GM18870 (cell line): Measurements from ENCODE around the gene EEF1AKMT3.

ENCODE experiments used
- ATAC-seq: cut with Tn5 transposase; IDR thresholded peaks from one replicate; pipeline ENCODE4 v1.9.1; 2021; ENCODE audit warnings: moderate library complexity; ENCODE audit not compliant: unreplicated experiment

EEF1AKMT3 gene

DNA sequence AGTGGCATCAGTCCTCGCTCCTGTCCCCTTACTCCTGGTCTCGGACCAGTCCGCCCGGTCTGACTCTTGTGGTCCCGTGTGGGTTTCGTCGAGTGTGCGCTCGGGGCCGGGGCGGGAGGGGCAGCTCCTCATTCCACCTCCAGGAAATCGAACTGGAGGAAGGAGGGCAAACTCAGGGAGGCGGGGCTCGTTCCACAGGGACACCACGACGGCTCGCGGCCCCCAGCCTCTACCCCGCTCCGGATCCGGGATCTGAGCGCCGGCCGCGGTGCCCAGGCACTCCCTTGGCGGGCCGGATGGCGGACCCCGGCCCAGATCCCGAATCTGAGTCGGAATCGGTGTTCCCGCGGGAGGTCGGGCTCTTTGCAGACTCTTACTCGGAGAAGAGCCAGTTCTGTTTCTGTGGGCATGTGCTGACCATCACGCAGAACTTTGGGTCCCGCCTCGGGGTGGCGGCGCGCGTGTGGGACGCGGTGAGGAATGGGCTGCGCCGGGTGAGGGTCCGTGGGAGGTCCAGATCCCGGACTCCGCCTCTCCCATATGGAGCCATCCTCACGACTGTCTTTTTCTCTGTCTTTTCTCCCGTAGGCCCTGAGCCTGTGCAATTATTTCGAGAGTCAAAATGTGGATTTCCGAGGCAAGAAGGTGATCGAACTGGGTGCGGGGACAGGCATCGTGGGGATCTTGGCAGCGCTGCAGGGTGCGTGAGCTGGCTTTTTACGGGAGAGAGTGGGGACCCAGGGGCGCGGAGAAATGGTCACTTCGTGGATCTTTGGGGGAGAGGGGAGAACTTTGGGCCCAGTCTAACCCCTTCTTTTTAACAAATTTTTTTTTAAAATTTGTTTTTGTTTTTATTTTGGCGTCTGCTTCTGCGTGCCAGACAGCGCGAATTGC is at the start of gene EEF1AKMT3:
TSS of gene EEF1AKMT3 (plus strand) at position 186 of the 894 bp plus-strand sequence. CDS start at position 297, 111 bp downstream.
- ATAC-seq: no peak

DNA sequence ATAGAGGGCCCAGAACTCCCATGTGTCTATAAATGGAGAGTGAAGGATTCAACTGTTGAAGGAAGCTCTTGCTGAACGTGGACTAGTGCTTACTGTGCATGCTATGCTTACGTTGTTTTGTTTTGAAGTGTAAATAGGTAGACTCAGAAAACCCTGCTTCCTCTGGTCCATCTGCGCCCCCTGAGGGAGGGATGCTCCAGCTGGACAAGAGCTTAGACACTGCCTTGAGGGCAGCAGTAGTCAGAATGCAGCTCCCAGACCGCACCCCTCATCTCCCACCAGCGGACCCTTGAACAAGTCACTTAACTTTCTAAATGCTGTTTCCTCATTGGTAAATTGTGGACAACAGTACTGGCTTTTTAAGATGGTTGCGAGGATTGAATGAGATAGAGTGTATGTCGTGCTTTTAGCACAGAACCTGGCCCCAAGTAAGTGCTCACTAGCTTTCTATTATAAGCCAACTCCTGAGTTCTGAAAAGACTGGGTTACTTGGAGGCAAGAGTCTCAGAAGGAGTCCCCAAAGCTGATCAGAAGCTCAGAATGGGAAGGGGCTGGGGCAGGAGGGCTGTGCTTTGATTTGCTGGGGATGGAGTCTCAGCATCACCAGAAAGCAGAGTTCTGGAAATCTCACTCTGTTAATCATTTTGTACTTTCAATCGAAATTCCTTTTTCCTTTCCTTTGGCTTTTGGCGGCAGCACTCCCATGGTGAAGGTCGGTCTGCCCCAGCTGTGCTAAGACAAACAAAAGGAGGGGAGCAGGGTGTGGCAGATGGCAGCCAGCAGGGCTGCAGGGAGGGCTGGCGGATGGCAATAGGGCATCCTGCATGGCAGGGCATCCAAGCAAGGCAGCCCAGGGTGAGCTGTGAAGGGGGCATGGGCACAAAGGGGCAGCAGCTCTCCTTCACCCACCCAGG is 49.4 kb upstream of the EEF1AKMT3 start:
- ATAC-seq: no peak

DNA sequence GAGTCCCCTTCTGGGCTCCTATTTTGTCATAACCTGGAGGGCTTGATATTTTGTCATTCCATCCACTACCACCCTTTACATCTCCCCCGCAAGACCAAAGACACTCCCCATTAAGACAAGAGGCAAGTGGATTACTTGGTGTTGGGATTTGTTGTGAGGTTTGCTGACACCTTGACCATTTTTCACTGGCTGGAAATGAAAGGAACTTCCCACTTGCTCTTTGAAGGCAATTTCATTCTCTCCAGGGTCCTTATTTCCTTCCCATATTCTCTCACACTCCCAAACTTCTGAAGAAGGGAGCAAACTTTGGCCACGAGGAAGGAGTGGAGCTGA is 48.8 kb upstream of the EEF1AKMT3 start:
- no peak for ATAC-seq

DNA sequence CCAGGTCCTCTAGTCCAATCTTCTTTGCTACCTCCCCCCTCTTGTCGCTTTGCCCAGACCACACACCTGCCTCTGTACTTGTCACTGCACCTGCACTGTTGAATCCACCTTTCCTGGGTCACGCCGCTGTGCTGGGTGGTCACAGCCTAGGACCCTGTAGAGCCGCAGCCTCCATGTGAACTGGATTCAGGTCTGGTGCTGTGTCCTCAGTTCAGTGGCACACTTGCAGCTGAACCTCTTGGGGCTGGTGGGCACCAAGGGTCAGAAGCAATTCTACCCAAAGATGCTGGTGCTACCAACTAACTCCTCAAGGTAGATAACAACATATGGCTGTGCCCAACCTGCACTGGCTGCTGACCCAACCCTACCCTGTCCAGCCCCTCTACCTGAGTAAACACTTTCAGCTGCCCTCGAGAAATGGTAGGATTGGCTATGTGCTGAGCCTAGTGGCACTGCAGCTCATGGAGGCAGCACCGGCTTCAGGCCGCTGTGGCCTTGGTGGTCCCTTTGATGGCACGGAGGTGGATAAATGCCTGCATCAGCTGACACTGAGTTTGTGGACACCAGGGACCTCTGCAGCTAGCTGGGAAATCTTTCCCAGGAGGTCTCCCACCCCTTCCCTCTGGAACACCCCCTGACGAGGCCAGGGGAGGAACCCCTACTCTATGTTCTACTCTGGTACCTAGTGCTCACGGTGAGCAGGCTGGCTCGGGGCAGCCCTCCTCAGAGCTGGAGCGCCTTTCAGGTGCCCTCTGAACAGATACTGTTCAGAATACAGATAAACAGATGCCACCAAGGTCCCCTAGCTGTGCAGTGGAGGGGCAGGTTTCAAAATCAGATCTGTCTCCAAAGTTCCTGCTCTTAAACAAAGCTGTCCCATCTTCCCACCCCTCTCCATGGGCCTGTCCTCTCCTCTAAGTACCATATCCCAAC is 48.1 kb upstream of the EEF1AKMT3 start:
- ATAC-seq: no peak

DNA sequence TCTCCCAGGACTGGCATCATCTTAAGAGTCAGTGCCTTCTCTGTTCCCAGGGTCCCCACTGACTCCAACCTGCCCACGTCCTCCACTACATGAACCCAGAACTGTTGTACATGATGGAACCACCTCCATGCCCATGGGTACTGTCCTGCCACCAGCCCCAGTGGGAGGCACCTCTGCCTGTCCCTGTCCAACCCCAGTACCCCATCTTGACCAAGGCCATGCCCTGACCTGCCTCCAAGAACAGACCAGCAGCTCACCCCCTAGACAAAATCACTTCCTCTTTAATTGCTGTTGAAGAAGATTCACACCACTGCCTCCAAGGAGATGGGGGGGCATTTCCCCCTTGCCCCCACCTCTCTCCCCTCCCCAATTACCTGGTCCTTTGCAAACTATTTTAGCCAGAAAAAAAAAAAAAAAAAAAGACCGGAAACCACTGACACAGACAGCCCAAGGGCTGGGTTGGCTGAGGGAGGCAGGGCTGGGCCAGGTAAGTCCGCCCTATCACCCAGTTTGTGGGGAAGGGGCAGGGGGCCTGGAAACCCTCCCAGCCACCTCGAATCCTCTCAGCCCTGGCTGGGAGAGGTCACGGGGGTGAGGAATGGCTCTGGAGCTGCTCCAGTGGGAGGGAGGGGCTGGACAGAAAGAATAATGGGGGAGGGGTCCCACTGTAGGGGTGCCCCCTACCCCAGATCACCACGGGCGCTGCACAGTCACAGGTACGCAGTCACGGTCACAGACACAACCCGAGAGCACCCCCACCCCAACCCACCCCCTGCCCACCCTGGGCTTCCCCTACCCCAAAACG is 47.3 kb upstream of the EEF1AKMT3 start:
- no peak for ATAC-seq

DNA sequence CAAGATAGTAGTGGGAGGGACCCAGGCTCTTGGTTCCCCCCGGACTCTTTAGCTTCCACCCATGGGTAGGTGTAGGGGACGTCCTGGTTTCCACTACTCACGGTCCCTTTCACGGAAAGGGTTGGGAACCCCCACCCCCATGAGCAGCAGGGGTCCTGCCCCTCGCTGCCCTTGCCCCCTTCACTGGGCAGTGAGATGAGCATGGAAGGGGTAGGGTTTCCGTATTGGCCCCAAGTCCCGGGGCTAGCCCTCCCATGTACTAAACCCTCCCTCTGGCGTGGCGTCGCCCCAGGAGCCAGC is 46.6 kb upstream of the EEF1AKMT3 start:
- no peak for ATAC-seq

DNA sequence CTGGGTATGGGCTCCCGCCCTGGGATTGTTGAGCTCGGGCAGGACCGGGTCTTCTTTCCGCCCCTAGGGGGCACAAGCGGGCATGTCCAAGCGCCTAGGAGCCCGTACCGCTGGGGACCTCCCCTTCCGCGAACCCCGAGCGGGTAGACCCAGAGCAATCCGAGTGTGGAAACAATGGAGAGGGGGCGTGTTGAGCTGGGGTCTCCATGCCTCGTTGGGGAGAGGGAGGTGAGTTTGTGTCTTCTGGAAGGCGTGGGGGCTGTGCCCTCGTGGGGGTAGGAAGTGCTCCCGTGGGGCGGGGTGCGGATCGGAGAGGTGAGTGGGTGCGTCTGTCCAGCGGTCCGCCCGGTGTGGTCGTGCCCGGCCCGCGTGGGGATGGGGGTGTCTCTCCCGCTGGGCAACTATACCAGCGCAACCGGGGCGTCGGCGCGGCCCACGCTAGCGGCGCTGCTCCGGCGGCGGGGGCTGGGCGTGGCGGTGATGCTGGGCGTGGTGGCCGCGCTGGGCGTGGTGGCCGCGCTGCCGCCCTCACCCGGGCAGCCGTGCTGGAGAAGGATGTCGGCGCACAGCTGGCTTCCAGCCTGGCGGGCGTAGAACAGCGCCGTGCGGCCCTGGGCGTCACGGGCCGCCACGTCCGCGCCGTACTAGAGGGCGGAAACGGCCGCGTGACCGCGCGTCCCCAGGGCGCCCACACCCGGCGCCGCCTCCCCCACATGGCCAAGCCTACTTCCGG is 46.1 kb upstream of the EEF1AKMT3 start:
- ATAC-seq: no peak

DNA sequence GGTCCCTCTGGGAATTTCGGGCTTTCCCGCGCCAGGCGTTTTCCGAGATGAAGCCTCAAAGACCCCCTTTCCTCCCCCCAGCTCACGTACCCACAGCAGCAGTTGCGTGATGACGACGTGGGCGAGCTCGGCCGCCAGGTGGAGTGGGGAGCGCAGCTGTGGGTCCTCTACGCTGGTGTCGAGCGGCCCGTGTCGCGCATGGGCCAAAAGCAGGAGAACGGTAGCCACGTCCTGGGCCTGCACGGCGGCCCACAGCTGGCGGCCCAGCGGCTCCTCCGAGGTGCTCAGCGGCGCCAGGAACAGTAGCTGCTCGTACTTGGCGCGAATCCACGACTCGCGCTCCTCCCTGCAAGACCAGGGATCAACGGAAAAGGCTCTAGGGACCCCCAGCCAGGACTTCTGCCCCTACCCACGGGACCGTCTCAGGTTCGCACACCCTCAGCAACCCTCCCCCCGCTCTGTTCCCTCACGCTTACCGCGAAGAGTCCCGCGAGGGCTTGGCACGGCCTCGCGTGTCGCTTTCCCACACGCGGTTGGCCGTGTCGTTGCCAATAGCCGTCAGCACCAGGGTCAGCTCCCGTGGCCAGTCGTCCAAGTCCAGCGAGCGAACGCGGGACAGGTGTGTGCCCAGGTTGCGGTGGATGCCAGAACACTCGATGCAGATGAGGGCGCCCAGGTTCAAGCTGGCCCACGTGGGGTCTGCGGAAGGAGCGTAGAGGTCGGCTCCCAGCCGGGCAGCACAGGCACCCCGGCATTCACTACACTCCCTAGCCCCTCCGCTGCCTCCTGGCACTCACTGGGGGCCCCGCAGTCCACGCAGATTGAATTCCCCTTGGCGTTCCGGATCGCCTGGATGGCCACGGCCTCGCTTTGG is 45.3 kb upstream of the EEF1AKMT3 start:
- no peak for ATAC-seq

DNA sequence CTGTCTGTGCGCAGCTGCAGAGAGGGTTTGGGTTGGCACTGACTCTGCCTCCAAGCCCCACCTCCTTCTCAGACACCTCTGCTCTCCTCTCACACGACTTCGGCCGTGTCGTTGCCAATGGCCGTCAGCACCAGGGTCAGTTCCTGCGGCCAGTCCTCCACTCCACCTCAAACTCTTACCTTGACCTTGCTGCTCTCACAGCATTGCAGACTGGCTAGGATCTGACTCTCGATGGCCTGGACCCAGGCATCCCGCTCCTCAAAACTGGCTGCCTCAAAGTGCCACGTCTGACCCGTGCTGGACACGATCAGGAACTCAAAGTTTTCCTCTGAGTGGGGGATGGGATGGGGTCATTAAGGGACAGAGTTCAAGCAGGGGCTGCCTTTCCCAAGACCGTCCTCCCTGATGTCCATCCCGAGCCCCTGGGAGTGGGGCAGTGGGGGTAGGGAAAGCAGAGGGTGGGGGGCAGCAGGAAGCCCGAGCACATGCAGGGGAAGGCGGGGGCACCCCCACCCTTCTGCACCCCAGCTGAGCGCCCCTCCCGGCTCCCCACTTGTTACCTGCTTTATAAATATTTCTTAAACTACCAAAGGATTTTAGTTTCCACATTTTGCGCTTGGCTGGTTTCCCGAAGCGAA is 44.5 kb upstream of the EEF1AKMT3 start:
- ATAC-seq: no peak

DNA sequence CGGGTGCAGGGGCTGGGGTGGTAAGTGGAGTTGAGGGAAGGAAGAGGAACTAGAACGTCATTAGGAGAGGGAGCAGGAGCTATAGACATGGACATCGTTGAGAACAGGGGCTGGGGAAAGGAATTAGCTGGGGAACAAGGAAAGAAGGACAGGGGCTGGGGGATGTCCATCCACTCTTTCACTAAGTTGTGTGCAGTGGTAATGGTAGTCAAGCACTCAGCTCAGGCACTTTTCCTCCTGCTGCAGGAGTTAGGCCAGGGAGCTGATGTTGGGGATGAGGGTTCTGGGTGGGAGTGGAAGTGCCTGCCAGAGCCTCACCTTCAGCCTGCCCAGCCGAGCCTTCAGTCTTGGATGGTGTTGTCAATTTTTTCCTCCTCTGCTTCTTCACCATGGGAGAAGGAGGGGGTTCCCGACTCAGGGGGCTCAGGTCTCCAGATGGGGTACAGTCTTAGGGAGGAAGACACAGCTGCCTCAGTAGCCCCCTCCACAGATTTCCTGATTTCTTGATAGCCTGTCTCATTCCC is 43.0 kb upstream of the EEF1AKMT3 start:
- ATAC-seq: no peak

DNA sequence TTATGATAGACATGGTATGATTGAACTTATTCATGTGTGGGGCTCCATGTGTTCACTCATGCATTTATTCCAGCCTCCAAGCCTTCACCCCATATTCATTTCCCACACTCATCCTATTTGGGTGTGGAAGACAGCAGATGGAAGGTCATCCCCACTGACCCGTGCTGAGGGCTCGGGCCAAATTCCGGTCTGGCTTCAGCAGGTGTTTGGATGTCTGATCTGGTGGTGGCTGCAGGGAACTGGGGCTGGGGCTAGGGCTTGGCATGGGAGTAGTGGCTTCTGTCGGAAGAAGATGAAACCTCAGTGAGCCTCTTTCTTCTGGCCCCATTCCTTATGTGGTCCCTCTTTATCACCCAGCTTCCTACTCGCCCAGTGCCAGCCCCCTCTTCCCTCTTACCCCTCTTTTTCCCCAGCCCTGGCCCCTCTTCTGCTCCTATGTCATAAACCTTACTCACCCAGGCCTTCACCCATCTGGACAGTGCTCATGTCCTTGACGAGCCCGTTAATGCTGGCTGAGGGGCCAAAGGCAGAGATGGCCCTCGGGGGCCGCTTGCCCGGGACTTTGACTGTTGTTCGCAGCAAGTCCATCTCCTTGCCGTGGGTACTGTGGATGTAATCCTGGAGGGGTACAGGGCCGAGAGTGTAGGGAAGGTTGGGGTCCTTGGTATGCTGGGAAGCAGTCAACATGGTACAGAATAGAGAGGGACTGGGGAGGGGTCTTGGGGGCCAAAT is 41.9 kb upstream of the EEF1AKMT3 start:
- ATAC-seq: no peak

DNA sequence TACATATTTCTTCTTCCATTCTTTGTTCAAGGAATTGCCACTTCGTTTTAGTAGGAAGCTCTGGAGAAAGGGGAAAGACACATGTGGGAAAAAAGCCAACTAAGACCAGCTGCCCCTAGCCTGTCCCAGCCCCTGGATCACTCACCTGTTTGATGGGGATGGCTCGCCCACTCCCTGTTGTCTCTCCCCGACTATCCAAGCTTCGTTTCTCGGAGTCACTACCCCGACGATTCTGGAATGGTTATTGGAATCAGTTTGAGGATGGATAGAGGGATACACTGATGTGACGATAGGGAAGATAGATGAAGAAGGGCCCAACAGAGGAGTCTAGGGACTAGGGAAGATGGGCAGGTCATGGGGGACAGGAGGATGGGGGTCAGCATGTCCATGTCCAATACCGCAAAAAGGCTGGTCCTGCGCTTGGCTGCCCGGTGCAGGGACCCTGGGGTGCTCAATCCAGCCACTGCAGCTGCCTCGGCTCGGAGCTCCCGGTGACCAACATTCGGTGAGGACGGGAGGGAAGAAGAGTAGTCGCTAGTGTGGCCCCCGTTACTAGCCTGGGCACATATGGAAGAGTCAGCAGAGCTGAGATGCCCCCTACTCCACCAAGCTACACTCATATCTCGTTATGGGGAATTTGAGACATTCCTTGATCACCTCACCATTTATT is 40.9 kb upstream of the EEF1AKMT3 start:
- ATAC-seq: no peak

DNA sequence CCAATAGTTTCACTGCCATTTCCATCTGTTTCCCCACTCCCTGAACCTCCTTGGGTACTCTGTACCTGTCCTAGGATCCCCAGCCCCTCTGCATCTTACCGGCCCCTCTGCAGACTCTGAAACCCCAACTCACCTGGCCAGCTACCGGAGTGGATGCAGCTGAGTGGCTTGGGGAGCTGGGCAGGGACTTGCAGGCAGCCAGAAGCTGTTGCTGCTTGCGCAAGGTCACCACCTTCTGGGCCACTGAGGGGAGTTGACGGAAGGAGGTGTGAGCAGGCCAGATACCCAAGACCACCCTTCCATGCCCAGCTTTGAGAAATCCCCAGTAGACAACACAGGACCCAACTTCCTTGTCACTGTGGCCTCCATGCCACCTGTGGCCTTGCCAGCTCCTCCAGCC is 40.1 kb upstream of the EEF1AKMT3 start:
- ATAC-seq: no peak

DNA sequence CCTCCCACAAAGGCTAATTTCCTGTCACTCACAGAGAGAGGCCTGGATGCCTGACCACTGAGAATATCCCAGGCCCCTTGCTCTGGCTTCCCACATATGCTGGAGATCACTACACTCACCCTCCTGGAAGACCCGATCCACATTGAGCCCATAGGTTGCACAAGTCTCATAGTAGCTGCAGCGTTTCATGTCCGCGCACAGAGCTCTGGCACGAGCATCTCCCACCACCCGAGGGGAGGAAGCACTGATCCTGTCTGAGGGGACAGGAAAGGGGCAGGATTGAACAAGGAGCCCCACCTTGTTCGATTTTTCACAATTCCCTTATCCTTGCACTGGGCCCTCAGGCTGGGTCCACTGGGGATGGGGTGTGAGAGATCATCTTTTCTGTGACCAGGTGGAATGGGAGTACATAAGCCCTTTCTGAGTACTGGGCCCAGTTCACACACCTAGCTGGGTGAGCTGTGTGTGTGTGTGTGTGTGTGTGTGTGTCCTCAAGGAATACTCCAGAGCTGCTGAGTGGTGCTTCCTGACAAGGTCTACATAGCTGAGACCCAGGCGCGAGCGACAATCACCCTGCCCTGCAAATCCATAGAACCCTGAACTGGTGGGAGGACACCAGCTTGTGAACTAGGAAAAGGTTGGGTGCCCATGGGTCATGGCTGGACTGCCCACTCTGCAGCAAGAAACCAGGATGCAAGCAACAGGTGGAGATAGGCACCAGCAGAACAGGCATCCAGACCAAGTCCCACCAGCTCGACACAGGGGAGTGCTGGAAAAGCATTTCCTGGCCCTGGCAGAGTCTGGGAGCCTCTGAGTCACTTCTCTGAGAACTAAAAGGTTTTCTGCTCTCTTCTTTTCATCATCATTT is 39.5 kb upstream of the EEF1AKMT3 start:
- no peak for ATAC-seq

DNA sequence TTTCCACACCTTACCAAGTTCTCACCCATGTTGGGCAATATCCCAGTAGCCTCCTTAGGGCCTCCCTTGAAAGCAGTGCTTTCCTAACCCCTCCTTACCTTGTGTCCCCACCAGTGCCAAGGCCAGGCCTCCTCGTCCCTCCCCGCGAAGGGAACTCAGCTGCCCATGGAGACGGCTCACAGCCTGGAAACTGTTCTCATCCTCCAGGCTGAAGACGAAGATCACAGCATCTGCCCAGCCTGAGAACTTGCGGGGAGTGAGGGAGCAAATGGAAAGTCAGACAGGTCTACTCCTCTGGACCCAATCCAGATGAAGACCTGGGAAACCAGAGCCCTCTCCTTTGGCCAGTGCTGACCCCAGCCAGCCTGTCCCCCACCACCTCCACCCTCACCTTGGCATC is 38.5 kb upstream of the EEF1AKMT3 start:
- no peak for ATAC-seq

DNA sequence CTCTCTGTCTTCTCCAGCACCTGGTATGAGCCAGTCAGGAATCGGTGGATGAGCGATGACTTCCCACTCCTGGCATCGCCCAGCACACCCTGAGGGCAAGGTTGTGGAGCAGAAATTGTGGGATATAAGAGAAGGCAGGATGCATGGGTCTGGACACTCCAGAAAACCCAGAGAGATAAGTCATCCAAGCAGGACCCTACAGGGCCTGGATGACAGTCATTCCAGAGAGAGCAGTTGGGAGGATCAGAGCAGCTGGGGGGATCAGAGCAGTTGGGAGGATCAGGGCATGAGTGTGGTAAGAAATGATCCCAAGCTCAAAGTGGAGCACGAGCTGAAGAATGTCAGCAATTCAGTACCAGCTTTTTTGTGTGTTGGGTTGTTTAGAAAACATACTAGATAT is 37.8 kb upstream of the EEF1AKMT3 start:
- no peak for ATAC-seq
